Endothelial cell of hepatic sinusoid (primary cell): ENCODE results near the gene VWF.
"Not testable (repeated sequence)": the region's sequence is repeated elsewhere in the genome, so short reads cannot be mapped to it uniquely, and the experiment has no call there.

Source experiments
- in situ Hi-C: cut with HindIII; loops from 2 replicates; pipeline ENCODE4 v1.10.0; 2017; ENCODE audit warnings: low sequenced_read_pairs

VWF gene

DNA sequence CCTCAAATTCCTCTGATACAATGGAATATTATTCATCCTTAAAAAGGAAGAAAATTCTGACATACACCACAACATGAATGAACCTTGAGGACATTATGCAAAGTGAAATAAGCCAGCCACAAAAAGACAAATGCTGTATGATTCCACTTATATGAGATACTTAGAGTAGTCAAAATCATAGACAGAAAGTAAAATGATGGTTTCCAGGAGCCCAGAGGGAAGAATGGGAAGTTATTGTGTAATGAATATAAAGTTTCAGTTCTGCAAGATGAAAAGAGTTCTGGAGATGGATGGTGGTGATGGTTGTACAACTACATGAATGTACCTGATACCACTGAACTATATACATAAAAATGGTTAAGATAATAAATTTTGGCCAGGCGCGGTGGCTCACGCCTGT is 18.3 kb downstream of the VWF start:
- in situ Hi-C loops, result no loop called here

GRCh38 chr12:6104842-6105241 is 19.6 kb downstream of the VWF start:
- in situ Hi-C loops, result no loop called here

DNA sequence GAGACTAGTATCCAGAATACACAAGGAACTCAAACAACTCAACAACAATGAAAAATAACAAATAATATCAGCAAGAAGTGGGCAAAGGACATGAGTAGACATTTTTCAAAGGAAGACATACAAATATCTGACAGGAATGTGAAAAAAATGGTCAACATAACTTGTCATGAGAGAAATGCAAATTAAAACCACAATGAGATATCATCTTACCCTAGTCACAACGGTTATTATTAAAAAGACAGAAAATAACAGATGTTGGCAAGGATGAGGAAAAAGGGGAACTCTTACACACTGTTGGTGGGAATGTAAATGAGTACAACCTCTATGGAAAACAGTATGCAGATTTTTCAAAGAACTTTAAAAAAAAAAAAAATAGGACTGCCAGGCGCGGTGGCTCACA is 20.4 kb downstream of the VWF start:
- in situ Hi-C loops, result no loop called here

DNA sequence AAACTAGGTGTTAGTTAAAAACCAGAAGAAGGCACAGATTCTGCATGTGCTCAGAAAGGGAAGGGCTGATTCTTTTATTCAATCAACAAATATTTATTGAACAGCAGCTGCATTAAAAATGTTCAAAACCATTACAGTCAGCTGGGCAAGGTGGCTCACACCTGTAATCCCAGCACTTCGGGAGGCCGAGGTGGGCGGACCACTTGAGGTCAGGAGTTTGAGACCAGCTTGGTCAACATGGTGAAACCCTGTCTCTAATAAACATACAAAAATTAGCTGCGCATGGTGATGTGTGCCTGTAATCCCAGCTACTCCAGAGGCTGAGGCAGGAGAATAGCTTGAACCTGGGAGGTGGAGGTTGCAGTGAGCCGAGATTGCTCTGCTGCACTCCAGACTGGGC is 22.4 kb downstream of the VWF start:
- in situ Hi-C loops, result not testable (repeated sequence)

DNA sequence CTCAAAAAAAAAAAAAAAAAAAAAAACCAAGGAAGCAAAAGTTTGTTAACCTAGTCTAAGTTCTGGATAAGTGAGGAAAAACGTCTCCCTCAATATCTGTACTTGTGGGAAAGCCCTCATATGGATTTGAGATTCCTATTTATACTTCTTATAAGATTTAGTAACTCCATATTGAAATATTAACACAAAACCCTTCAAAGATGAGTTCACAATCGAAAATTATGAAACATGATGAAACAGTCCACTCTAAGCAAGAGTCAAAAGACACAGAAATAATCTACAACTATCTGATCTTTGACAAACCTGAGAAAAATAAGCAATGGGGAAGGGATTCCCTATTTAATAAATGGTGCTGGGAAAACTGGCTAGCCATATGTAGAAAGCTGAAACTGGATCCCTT is 25.2 kb downstream of the VWF start:
- in situ Hi-C loops, result no loop called here

GRCh38 chr12:6097411-6097810 is 27.1 kb downstream of the VWF start:
- in situ Hi-C loops, result no loop called here

- in situ Hi-C loops, result no loop called here
These were observed 27.9 kb downstream of the VWF start for GRCh38 chr12:6096527-6096926.

DNA sequence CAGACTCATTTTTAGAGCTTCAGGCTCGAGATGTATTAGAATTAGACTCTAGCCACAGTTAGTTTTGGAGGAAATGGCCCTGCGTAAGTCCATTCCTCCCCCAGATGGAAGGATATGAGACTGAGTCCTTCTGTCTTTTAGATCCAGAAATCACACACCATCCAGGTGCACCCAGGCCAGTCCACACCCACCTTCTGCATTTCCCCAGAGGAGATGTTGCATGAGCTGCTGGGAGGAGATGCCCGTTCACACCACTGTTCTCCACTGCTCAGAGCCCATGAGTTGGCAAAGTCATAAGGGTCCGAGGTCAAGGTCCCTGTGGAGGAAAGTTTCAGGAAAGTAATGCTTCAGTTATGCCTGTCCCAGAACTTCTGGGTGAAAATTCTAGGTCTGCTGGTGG is 29.2 kb downstream of the VWF start:
- in situ Hi-C loops, result no loop called here

- in situ Hi-C loops, result no loop called here
These were observed 30.7 kb downstream of the VWF start for GRCh38 chr12:6093764-6094163.

GRCh38 chr12:6092784-6093722 is 31.4 kb downstream of the VWF start:
- in situ Hi-C loops, result no loop called here

GRCh38 chr12:6091786-6092566 is 32.5 kb downstream of the VWF start:
- in situ Hi-C loops, result no loop called here

GRCh38 chr12:6090803-6091202 is 33.7 kb downstream of the VWF start:
- in situ Hi-C loops, result no loop called here

DNA sequence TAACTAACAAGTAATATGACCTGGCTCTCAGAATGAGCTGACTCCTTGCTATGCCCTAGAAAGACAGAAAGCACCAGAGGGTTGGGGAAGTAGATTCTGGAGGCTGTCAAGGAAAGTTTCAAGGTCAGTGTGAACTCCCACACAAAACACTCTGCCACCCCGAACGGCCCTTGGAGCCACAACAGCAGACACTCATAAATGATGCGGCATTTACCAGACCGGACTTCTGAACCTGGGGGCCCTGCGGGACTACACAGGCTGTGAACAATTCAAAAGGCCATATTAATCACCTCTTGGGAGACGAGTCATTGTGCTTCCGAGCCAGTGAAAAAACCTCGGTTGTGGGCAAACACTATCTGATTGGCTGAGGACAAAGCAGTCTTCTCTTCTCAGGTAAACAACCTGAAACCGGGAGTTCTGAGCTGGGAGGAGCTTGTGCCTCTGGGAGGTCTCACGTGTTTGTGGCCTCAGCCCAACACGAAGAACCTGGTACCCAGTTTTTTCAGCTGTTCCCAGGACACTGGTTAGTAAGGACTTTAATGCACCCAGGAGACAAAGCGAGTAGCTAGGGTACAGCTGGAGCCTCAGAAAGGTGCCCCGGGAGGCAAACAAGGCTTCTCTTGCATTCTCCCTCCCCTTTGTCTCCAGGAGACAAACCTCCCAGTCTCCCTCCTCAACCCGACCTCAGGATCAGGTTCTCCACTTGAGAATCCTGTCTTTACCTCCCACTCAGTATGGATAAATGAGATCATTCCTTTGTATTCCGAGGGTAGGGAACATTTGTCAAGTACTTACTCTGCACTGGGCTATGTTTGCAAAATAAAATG is 35.3 kb downstream of the VWF start:
- in situ Hi-C loops, result no loop called here

- in situ Hi-C loops, result no loop called here
These were observed 38.2 kb downstream of the VWF start for GRCh38 chr12:6086316-6086715.

DNA sequence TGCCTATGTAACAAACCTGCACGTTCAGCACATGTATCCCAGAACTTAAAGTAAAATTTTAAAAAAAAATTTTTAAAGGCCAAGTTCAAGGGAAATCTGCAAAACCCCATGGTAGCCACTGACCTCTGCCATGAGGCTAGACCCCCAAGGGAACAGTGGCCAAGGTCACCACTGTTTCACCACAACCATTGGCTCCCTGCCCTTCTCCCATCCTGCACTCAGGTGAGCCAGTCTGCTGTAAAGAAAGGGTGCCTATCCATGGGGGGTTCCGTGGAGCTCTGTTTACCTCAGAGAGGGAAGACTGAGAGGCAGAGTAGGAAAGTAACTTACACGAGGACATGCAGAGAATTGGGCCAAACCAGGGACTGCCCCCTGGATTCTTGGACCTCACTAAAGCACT is 38.6 kb downstream of the VWF start:
- in situ Hi-C loops, result no loop called here

GRCh38 chr12:6084969-6085450 is 39.5 kb downstream of the VWF start:
- in situ Hi-C loops, result no loop called here

- in situ Hi-C loops, result no loop called here
These were observed 40.1 kb downstream of the VWF start for GRCh38 chr12:6084261-6084968.

DNA sequence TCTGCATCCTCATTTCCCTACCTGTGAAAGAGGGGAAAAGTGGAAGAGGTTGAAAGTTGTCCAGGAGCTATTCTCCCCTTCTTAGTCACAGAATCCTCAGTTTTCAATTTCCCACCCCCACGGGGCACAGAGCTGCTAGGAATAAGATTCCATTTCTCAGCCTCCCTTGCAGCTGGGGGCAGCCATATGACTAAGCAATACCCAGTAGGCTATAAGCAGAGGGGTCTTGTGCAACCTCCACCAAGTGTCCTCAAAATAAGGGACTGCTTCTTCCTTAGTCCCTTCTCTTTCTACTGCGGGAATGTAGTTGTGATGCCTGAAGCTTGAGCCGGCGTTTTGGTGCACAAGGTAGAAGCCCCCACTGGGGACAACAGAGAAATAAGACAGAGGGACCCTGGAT is 40.9 kb downstream of the VWF start:
- in situ Hi-C loops, result no loop called here

DNA sequence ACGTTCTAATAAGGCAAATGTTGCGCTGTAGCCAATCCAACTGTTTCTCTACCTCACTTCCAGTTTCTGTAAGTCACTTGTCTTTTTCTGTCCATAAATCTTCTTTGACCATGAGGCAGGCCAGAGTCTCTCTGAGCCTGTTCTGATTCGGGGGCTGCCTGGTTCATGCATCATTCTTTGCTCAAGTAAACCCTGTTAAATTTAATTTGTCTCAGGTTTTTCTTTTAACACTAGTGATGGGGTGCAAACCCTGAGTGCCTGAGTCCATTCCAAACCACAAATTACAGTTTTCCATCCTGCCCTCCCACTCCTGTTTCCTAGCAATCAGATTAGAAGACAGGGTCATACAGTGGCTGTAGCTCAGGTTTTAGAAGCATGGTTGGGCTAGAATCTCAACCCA is 41.9 kb downstream of the VWF start:
- in situ Hi-C loops, result no loop called here
